Measurements from ENCODE around the gene CFAP46. TPM values are rescaled to one million over a fixed set of nuclear protein-coding genes. Genes with fewer than 3 reads are reported as not detected.

Gene CFAP46
- polyA plus RNA-seq, 6 donors from 2014 or later, result 0.05 TPM; not detected in 5

GRCh38 chr10:132810807-132811700, 131.3 kb downstream of the CFAP46 start:
- Mint-ChIP-seq H3K4me1 (peaks cover 0 to 3% (median 3%) of the 10 kb centered on the region in 3 donors), H3K4me3 (peak overlapping the region in 1 of 8 donors; percentile 60), H3K36me3 (no peaks in the 10 kb centered on the region), H3K9me3 (no peaks in the 10 kb centered on the region), H3K27me3 (peaks cover 6 to 27% (median 14%) of the 10 kb centered on the region in 3 donors), H3K27ac (peak overlapping the region in 1 of 6 donors; percentile 79)
- ATAC-seq (ENCODE audit: low read depth in 2 of 2) (no peak), DNase-seq (no peak)

- no peak for DNase-seq
- peaks cover 2 to 19% (median 6%) of the 10 kb centered on the region in 3 donors for H3K27me3 Mint-ChIP-seq
- no peaks in the 10 kb centered on the region for H3K9me3 Mint-ChIP-seq
- ATAC-seq (ENCODE audit: low read depth in 2 of 2), result no peak
- no peak overlapping the region for H3K4me3 Mint-ChIP-seq
- no peaks in the 10 kb centered on the region for H3K36me3 Mint-ChIP-seq
- H3K4me1 Mint-ChIP-seq, result peaks cover 0 to 3% (median 3%) of the 10 kb centered on the region in 3 donors
- no peak overlapping the region for H3K27ac Mint-ChIP-seq
These were observed 132.1 kb downstream of the CFAP46 start for GRCh38 chr10:132810141-132810806.

GRCh38 chr10:132809232-132810140, 132.9 kb downstream of the CFAP46 start:
- peaks cover 0 to 18% (median 6%) of the 10 kb centered on the region in 3 donors for H3K27me3 Mint-ChIP-seq
- ATAC-seq (ENCODE audit: low read depth in 2 of 2) (no peak), DNase-seq (no peak)
- no peaks in the 10 kb centered on the region for H3K36me3 Mint-ChIP-seq
- peaks cover 0 to 3% (median 3%) of the 10 kb centered on the region in 3 donors for H3K4me1 Mint-ChIP-seq
- H3K27ac Mint-ChIP-seq, result peak overlapping the region in 1 of 6 donors; percentile 33
- no peaks in the 10 kb centered on the region for H3K9me3 Mint-ChIP-seq
- no peak overlapping the region for H3K4me3 Mint-ChIP-seq

- Mint-ChIP-seq H3K4me3 (no peak overlapping the region), H3K4me1 (peaks cover 0 to 3% (median under 1%) of the 10 kb centered on the region in 3 donors), H3K27me3 (peaks cover 0 to 16% (median 6%) of the 10 kb centered on the region in 3 donors), H3K27ac (no peak overlapping the region), H3K36me3 (no peaks in the 10 kb centered on the region), H3K9me3 (no peaks in the 10 kb centered on the region)
- DNase-seq (no peak), ATAC-seq (ENCODE audit: low read depth in 2 of 2) (no peak)
These were observed 133.8 kb downstream of the CFAP46 start for GRCh38 chr10:132808383-132809231.

- DNase-seq, result no peak
- H3K27me3 Mint-ChIP-seq, result peaks cover 0 to 15% (median 6%) of the 10 kb centered on the region in 3 donors
- no peak for ATAC-seq (ENCODE audit: low read depth in 2 of 2)
These were observed 134.7 kb downstream of the CFAP46 start for GRCh38 chr10:132807621-132808049.

GRCh38 chr10:132806561-132807003, 135.8 kb downstream of the CFAP46 start:
- Mint-ChIP-seq H3K36me3 (no peaks in the 10 kb centered on the region), H3K27ac (no peak overlapping the region), H3K4me3 (no peak overlapping the region), H3K4me1 (peaks cover 0 to 3% (median 0%) of the 10 kb centered on the region in 3 donors), H3K27me3 (peaks cover 0 to 15% (median 6%) of the 10 kb centered on the region in 3 donors), H3K9me3 (peaks cover 0 to 5% (median 0%) of the 10 kb centered on the region in 7 donors)
- no peak for DNase-seq
- ATAC-seq (ENCODE audit: low read depth in 2 of 2), result no peak

More at GRCh38 chr10:132807621-132808049, 134.7 kb downstream of the CFAP46 start:
- no peaks in the 10 kb centered on the region for H3K36me3 Mint-ChIP-seq
- H3K27ac Mint-ChIP-seq, result no peak overlapping the region
- peaks cover 0 to 3% (median 0%) of the 10 kb centered on the region in 3 donors for H3K4me1 Mint-ChIP-seq
- no peak overlapping the region for H3K4me3 Mint-ChIP-seq
- H3K9me3 Mint-ChIP-seq, result no peaks in the 10 kb centered on the region

- DNase-seq (no peak), ATAC-seq (ENCODE audit: low read depth in 2 of 2) (no peak)
- Mint-ChIP-seq H3K27ac (no peak overlapping the region), H3K27me3 (peaks cover 0 to 15% (median 6%) of the 10 kb centered on the region in 3 donors), H3K4me3 (no peak overlapping the region), H3K4me1 (peaks cover 0 to 3% (median 0%) of the 10 kb centered on the region in 3 donors), H3K36me3 (no peaks in the 10 kb centered on the region), H3K9me3 (peaks cover 0 to 5% (median 0%) of the 10 kb centered on the region in 7 donors)
These were observed 136.3 kb downstream of the CFAP46 start for GRCh38 chr10:132806110-132806509.

GRCh38 chr10:132805599-132805998, 136.8 kb downstream of the CFAP46 start:
- no peak for DNase-seq
- Mint-ChIP-seq H3K27ac (peak overlapping the region in 1 of 6 donors; percentile 47), H3K4me3 (no peak overlapping the region), H3K4me1 (peaks cover 0 to under 1% (median 0%) of the 10 kb centered on the region in 3 donors), H3K9me3 (peaks cover 0 to 5% (median 0%) of the 10 kb centered on the region in 7 donors), H3K36me3 (no peaks in the 10 kb centered on the region), H3K27me3 (peaks cover 0 to 15% (median 6%) of the 10 kb centered on the region in 3 donors)
- ATAC-seq (ENCODE audit: low read depth in 2 of 2), result no peak

GRCh38 chr10:132804785-132805426, 137.5 kb downstream of the CFAP46 start:
- DNase-seq (no peak), ATAC-seq (ENCODE audit: low read depth in 2 of 2) (no peak)
- peaks cover 0 to 5% (median 0%) of the 10 kb centered on the region in 7 donors for H3K9me3 Mint-ChIP-seq
- no peak overlapping the region for H3K4me3 Mint-ChIP-seq
- H3K27me3 Mint-ChIP-seq, result peaks cover 0 to 13% (median 5%) of the 10 kb centered on the region in 3 donors
- no peak overlapping the region for H3K27ac Mint-ChIP-seq
- no peaks in the 10 kb centered on the region for H3K36me3 Mint-ChIP-seq
- no peaks in the 10 kb centered on the region for H3K4me1 Mint-ChIP-seq

- H3K36me3 Mint-ChIP-seq, result no peaks in the 10 kb centered on the region
- H3K9me3 Mint-ChIP-seq, result peaks cover 0 to 5% (median 0%) of the 10 kb centered on the region in 7 donors
- peaks cover 0 to 7% (median 0%) of the 10 kb centered on the region in 3 donors for H3K27me3 Mint-ChIP-seq
- DNase-seq (no peak), ATAC-seq (ENCODE audit: low read depth in 2 of 2) (no peak)
- no peak overlapping the region for H3K4me3 Mint-ChIP-seq
- no peak overlapping the region for H3K27ac Mint-ChIP-seq
- H3K4me1 Mint-ChIP-seq, result no peaks in the 10 kb centered on the region
These were observed 138.1 kb downstream of the CFAP46 start for GRCh38 chr10:132804287-132804686.

- H3K27me3 Mint-ChIP-seq, result peaks cover 0 to 4% (median 0%) of the 10 kb centered on the region in 3 donors
- H3K9me3 Mint-ChIP-seq, result peaks cover 0 to 5% (median 0%) of the 10 kb centered on the region in 7 donors
- DNase-seq (no peak), ATAC-seq (ENCODE audit: low read depth in 2 of 2) (no peak)
- no peaks in the 10 kb centered on the region for H3K36me3 Mint-ChIP-seq
- no peak overlapping the region for H3K4me3 Mint-ChIP-seq
- no peaks in the 10 kb centered on the region for H3K4me1 Mint-ChIP-seq
- peak overlapping the region in 1 of 6 donors; percentile 82 for H3K27ac Mint-ChIP-seq
These were observed 138.8 kb downstream of the CFAP46 start for GRCh38 chr10:132803416-132804210.

All from naive B cell (primary cell).